Cardiac fibroblast (primary cell): ENCODE data around the gene ARIH2.

Experiments
- DNase-seq, 2 donors: peaks; one replicate each; pipeline versions ENCODE4 v3.0.0 to v3.0.0-alpha.2; 2010; ENCODE audit warnings: low read depth in 2 of 2
- H3K4me3 ChIP-seq, 2 donors: replicated peaks in 1 of 2; 1 replicate in 1 of 2; 2 replicates in 1 of 2; pipeline ENCODE4 v1.5.1; 2011; ENCODE audit warnings: low read depth in 2 of 2, low read length in 2 of 2, mild to moderate bottlenecking in 2 of 2, moderate library complexity in 1 of 2
- TF ChIP-seq, protein P1 (sequence below): IDR thresholded peaks from one replicate; pipeline ENCODE4 v1.5.1; 2011; ENCODE audit warnings: low read depth, mild to moderate bottlenecking, low read length, inconsistent platforms

Gene ARIH2

GRCh38 chr3:48929358-48930035, 10.9 kb downstream of the ARIH2 start:
- DNase-seq = peak; percentile 20 to 23
- no peak overlapping the region for H3K4me3 ChIP-seq
- TF ChIP-seq, protein P1, sequence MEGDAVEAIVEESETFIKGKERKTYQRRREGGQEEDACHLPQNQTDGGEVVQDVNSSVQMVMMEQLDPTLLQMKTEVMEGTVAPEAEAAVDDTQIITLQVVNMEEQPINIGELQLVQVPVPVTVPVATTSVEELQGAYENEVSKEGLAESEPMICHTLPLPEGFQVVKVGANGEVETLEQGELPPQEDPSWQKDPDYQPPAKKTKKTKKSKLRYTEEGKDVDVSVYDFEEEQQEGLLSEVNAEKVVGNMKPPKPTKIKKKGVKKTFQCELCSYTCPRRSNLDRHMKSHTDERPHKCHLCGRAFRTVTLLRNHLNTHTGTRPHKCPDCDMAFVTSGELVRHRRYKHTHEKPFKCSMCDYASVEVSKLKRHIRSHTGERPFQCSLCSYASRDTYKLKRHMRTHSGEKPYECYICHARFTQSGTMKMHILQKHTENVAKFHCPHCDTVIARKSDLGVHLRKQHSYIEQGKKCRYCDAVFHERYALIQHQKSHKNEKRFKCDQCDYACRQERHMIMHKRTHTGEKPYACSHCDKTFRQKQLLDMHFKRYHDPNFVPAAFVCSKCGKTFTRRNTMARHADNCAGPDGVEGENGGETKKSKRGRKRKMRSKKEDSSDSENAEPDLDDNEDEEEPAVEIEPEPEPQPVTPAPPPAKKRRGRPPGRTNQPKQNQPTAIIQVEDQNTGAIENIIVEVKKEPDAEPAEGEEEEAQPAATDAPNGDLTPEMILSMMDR = no peak

DNA sequence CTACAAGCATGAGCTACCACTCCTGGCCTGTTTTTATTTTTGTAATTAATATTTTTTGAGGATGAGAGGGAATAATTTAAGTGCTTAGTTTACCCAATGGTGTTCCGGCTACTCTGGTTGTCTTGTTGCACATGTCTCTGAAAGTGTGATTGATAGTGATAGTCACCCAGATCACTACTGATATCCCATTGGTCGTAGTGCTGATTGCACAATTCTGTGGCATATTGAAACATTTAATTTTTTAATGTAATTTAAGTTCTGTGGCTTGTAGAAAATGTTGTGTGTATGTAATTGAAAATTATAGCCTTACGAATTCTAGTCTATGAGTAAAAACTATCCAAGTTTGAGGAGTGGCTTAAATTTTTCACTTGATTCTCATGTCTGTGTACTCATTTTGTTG, 11.9 kb downstream of the ARIH2 start:
- H3K4me3 ChIP-seq = no peak overlapping the region
- TF ChIP-seq, protein P1 = no peak
- DNase-seq = no peak

DNA sequence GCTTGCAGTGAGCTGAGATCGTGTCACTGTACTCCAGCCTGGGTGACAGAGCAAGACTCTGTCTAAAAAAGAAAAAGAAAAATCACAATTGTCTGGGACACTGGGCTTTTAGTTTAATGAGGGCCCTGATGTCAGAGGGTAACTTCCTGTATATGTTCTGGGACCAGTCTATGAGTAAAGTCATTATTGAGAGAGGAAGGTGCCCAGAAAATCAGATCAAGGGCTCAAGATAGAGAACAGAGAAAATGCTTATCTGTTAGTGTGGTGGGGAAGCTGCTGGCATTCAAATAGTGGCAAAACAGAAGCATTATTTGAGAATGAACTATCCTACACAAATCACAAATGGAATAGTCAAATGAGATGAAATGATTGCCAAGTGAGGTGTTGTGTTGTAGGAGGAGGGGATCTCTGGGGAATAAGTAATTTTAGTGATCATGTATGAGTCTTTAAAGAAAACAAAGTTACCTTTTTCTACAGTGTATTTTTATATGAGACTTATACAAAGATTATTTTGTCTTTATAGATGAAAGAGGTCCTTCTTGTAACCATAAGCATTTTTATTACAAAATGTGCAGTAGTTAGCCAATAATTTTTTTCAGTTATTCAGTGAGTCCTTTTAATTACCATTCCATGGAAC, 13.4 kb downstream of the ARIH2 start:
- DNase-seq = no peak
- TF ChIP-seq, protein P1 = no peak
- no peak overlapping the region for H3K4me3 ChIP-seq

GRCh38 chr3:48934333-48934991, 15.8 kb downstream of the ARIH2 start:
- TF ChIP-seq, protein P1 = no peak
- H3K4me3 ChIP-seq = no peak overlapping the region

GRCh38 chr3:48935530-48935929, 16.9 kb downstream of the ARIH2 start:
- no peak overlapping the region for H3K4me3 ChIP-seq
- TF ChIP-seq, protein P1 = no peak
- DNase-seq = no peak

More at GRCh38 chr3:48934333-48934991, 15.8 kb downstream of the ARIH2 start:
- DNase-seq = no peak

- H3K4me3 ChIP-seq = no peak overlapping the region
- TF ChIP-seq, protein P1 = no peak
- DNase-seq = no peak
These were observed 19.5 kb downstream of the ARIH2 start for GRCh38 chr3:48938156-48938555.
